ENCODE data around the gene ETV7.

GRCh38 chr6:36404164-36404563 lies 16.7 kb upstream of the ETV7 start:
- TF ChIP-seq GLIS3 (CRISPR knock-in tag; IDR thresholded peaks at IDR 0.05) (no peak), ZC3H10 (CRISPR knock-in tag; IDR thresholded peaks at IDR 0.05) (no peak), PPARA (CRISPR knock-in tag; IDR thresholded peaks at IDR 0.05; ENCODE audit: borderline replicate concordance) (no peak), ZFP3 (CRISPR knock-in tag; IDR thresholded peaks at IDR 0.05) (no peak), ARNTL (CRISPR knock-in tag; IDR thresholded peaks at IDR 0.05; ENCODE audit: borderline replicate concordance, low read depth) (no peak), ZNF70 (CRISPR knock-in tag; IDR thresholded peaks at IDR 0.05) (no peak), CREB5 (CRISPR knock-in tag; IDR thresholded peaks at IDR 0.05; ENCODE audit: low read depth) (no peak), PATZ1 (CRISPR knock-in tag; IDR thresholded peaks at IDR 0.05; ENCODE audit: borderline replicate concordance) (no peak), RARB (CRISPR knock-in tag; IDR thresholded peaks at IDR 0.05) (no peak), TOX (CRISPR knock-in tag; IDR thresholded peaks at IDR 0.05; ENCODE audit: borderline replicate concordance) (no peak), POU6F1 (CRISPR knock-in tag; IDR thresholded peaks at IDR 0.05; ENCODE audit: borderline replicate concordance, low read depth) (no peak), ZNF8 (CRISPR knock-in tag; IDR thresholded peaks at IDR 0.05) (no peak), TSHZ2 (CRISPR knock-in tag; IDR thresholded peaks at IDR 0.05) (no peak), BACH2 (CRISPR knock-in tag; IDR thresholded peaks at IDR 0.05; ENCODE audit: borderline replicate concordance) (no peak)
